ENCODE measurements around the gene TPM1.

TPM1 gene

GRCh38 chr15:63043335-63044076, 959 bp downstream of the TPM1 start:
- DNase-seq = no peak

GRCh38 chr15:63044077-63044644, 1.6 kb downstream of the TPM1 start:
- no peak for DNase-seq

GRCh38 chr15:63044645-63045464, 2.3 kb downstream of the TPM1 start:
- DNase-seq = no peak

- DNase-seq = no peak
Measured at GRCh38 chr15:63045465-63045840, 2.9 kb downstream of the TPM1 start.

- no peak for DNase-seq
Measured at GRCh38 chr15:63045879-63046278, 3.3 kb downstream of the TPM1 start.

GRCh38 chr15:63046917-63047760, 4.6 kb downstream of the TPM1 start:
- no peak for DNase-seq

GRCh38 chr15:63047792-63048114, 5.2 kb downstream of the TPM1 start:
- DNase-seq = no peak

GRCh38 chr15:63048115-63048775, 5.7 kb downstream of the TPM1 start:
- DNase-seq = peak; percentile 89

- peak; percentile 98 for DNase-seq
Measured at GRCh38 chr15:63048776-63049665, 6.5 kb downstream of the TPM1 start.

- peak; percentile 45 for DNase-seq
Measured at GRCh38 chr15:63049783-63050371, 7.3 kb downstream of the TPM1 start.

- DNase-seq = peak; percentile 72
Measured at GRCh38 chr15:63050731-63051155, 8.2 kb downstream of the TPM1 start.

GRCh38 chr15:63051156-63052066, 8.9 kb downstream of the TPM1 start:
- peak; percentile 95 for DNase-seq

GRCh38 chr15:63052077-63052841, 9.7 kb downstream of the TPM1 start:
- DNase-seq = no peak

- no peak for DNase-seq
Measured at GRCh38 chr15:63052961-63053698, 10.6 kb downstream of the TPM1 start.

GRCh38 chr15:63054281-63054683, 11.7 kb downstream of the TPM1 start:
- DNase-seq = no peak

- peak; percentile 56 for DNase-seq
Measured at GRCh38 chr15:63054985-63055384, 12.4 kb downstream of the TPM1 start.

GRCh38 chr15:63056829-63057228, 14.3 kb downstream of the TPM1 start:
- no peak for DNase-seq

Data from hematopoietic multipotent progenitor cell treated with erythropoietin and hydrocortisone succinate and interleukin-3 and kit ligand, for 8 days (in vitro differentiated cells).